Measurements from ENCODE around the gene DHRS4L2.
"Not testable (repeated sequence)": the region's sequence is repeated elsewhere in the genome, so short reads cannot be mapped to it uniquely, and the experiment has no call there.

- not testable (repeated sequence) for TF ChIP-seq CTCF (IDR thresholded peaks at IDR 0.05; ENCODE audit: insufficient read depth, low read depth, low read length); EZH2 (IDR thresholded peaks at IDR 0.05; ENCODE audit: insufficient read depth, low read length)
These were observed 24.1 kb downstream of the DHRS4L2 start for GRCh38 chr14:24012726-24013273.
